Muscle of arm (tissue), 12 donors: Measurements from ENCODE around the gene FOXJ1. TPM values are rescaled to one million over a fixed set of nuclear protein-coding genes. Genes with fewer than 3 reads are reported as not detected.

ENCODE experiments used
- DNase-seq: peaks from one replicate; pipeline ENCODE4 v3.0.0-alpha.2; 2013
- polyA plus RNA-seq, 12 donors: library from polyadenylated mRNA; unstranded; fragments of 120-200 nt; gene quantifications; one replicate each; pipeline ENCODE4 v1.2.1, GENCODE V29; 2013; ENCODE audit not compliant: insufficient read length in 12 of 12

Gene FOXJ1
- polyA plus RNA-seq, 12 donors = 0.08 to 0.45 (median 0.12) TPM; not detected in 7

- DNase-seq = no peak
These were observed 1.6 kb upstream of the FOXJ1 start for GRCh38 chr17:76142585-76143041.

- DNase-seq = no peak
These were observed 1.1 kb upstream of the FOXJ1 start for GRCh38 chr17:76142039-76142584.

GRCh38 chr17:76140661-76141211 lies 309 bp downstream of the FOXJ1 start:
- DNase-seq = no peak

- DNase-seq = no peak
These were observed 1.0 kb downstream of the FOXJ1 start for GRCh38 chr17:76139801-76140660.

- DNase-seq = no peak
These were observed 1.9 kb downstream of the FOXJ1 start for GRCh38 chr17:76138896-76139752.

GRCh38 chr17:76138234-76138895 lies 2.7 kb downstream of the FOXJ1 start:
- no peak for DNase-seq

- DNase-seq = no peak
These were observed 3.5 kb downstream of the FOXJ1 start for GRCh38 chr17:76137351-76138233.

GRCh38 chr17:76137001-76137350 lies 4.1 kb downstream of the FOXJ1 start:
- no peak for DNase-seq

- DNase-seq = no peak
These were observed 4.6 kb downstream of the FOXJ1 start for GRCh38 chr17:76136276-76137000.

- DNase-seq = no peak
These were observed 5.2 kb downstream of the FOXJ1 start for GRCh38 chr17:76135810-76136188.

GRCh38 chr17:76134911-76135809 lies 5.9 kb downstream of the FOXJ1 start:
- DNase-seq = no peak

- no peak for DNase-seq
These were observed 8.3 kb downstream of the FOXJ1 start for GRCh38 chr17:76132574-76133338.

GRCh38 chr17:76131692-76132573 lies 9.1 kb downstream of the FOXJ1 start:
- no peak for DNase-seq

- no peak for DNase-seq
These were observed 9.9 kb downstream of the FOXJ1 start for GRCh38 chr17:76131051-76131691.

- DNase-seq = no peak
These were observed 10.6 kb downstream of the FOXJ1 start for GRCh38 chr17:76130473-76130872.

GRCh38 chr17:76125922-76126321 lies 15.1 kb downstream of the FOXJ1 start:
- no peak for DNase-seq

GRCh38 chr17:76125391-76125675 lies 15.7 kb downstream of the FOXJ1 start:
- DNase-seq = no peak
